HEK293T (cell line): Measurements from ENCODE around the gene HAO1.

Source experiments
- FOXM1 ChIP-seq: fragments of 450-650 bp; IDR thresholded peaks from 2 replicates; pipeline ENCODE4 v1.6.1; 2017; ENCODE audit warnings: mild to moderate bottlenecking, borderline replicate concordance
- SP1 ChIP-seq: fragments of 450-650 bp; IDR thresholded peaks from 2 replicates; pipeline ENCODE4 v1.6.1; 2017

- no peak for TF ChIP-seq SP1
- TF ChIP-seq FOXM1, result no peak
Observed at GRCh38 chr20:7981374-7981773, 41.1 kb upstream of the HAO1 start.
